GM19239 (cell line): ENCODE results near the gene DDX52.
"Not testable (repeated sequence)": the region's sequence is repeated elsewhere in the genome, so short reads cannot be mapped to it uniquely, and the experiment has no call there.

Source experiments
- DNase-seq: peaks from one replicate; pipeline ENCODE4 v3.0.0; 2011; ENCODE audit warnings: low spot score; ENCODE audit not compliant: insufficient read length
- FAIRE-seq: peaks from 2 replicates; lab custom pipeline; 2011; peaks lifted over from hg19 to GRCh38; lab: Jason Lieb, UNC

The DDX52 gene, protein sequence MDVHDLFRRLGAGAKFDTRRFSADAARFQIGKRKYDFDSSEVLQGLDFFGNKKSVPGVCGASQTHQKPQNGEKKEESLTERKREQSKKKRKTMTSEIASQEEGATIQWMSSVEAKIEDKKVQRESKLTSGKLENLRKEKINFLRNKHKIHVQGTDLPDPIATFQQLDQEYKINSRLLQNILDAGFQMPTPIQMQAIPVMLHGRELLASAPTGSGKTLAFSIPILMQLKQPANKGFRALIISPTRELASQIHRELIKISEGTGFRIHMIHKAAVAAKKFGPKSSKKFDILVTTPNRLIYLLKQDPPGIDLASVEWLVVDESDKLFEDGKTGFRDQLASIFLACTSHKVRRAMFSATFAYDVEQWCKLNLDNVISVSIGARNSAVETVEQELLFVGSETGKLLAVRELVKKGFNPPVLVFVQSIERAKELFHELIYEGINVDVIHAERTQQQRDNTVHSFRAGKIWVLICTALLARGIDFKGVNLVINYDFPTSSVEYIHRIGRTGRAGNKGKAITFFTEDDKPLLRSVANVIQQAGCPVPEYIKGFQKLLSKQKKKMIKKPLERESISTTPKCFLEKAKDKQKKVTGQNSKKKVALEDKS

GRCh38 chr17:37643118-37643766, at the start of gene DDX52:
Gene DDX52 (minus strand): TSS chr17:37643446. CDS start chr17:37643420, 26 bp downstream.
- FAIRE-seq (no peak), DNase-seq (peak; percentile 75)

GRCh38 chr17:37691807-37692206, 48.6 kb upstream of the DDX52 start:
- FAIRE-seq, result no peak
- no peak for DNase-seq

- DNase-seq (no peak), FAIRE-seq (no peak)
These were observed 46.1 kb upstream of the DDX52 start for GRCh38 chr17:37689317-37689716.

- DNase-seq (no peak), FAIRE-seq (no peak)
These were observed 40.3 kb upstream of the DDX52 start for GRCh38 chr17:37683454-37683984.

GRCh38 chr17:37682007-37682406, 38.8 kb upstream of the DDX52 start:
- FAIRE-seq (no peak), DNase-seq (no peak)

GRCh38 chr17:37679995-37680394, 36.7 kb upstream of the DDX52 start:
- not testable (repeated sequence) for DNase-seq, FAIRE-seq

GRCh38 chr17:37678036-37678435, 34.8 kb upstream of the DDX52 start:
- DNase-seq, result no peak
- no peak for FAIRE-seq

GRCh38 chr17:37677021-37677420, 33.8 kb upstream of the DDX52 start:
- DNase-seq, result no peak
- FAIRE-seq, result no peak

GRCh38 chr17:37676115-37676925, 33.1 kb upstream of the DDX52 start:
- no peak for FAIRE-seq
- DNase-seq, result no peak

GRCh38 chr17:37674511-37674910, 31.3 kb upstream of the DDX52 start:
- no peak for DNase-seq
- FAIRE-seq, result no peak

GRCh38 chr17:37673386-37673785, 30.1 kb upstream of the DDX52 start:
- DNase-seq, result no peak
- FAIRE-seq, result no peak

GRCh38 chr17:37672548-37673078, 29.4 kb upstream of the DDX52 start:
- FAIRE-seq, result no peak
- no peak for DNase-seq

- no peak for FAIRE-seq
- no peak for DNase-seq
These were observed 28.7 kb upstream of the DDX52 start for GRCh38 chr17:37671824-37672547.

DNA sequence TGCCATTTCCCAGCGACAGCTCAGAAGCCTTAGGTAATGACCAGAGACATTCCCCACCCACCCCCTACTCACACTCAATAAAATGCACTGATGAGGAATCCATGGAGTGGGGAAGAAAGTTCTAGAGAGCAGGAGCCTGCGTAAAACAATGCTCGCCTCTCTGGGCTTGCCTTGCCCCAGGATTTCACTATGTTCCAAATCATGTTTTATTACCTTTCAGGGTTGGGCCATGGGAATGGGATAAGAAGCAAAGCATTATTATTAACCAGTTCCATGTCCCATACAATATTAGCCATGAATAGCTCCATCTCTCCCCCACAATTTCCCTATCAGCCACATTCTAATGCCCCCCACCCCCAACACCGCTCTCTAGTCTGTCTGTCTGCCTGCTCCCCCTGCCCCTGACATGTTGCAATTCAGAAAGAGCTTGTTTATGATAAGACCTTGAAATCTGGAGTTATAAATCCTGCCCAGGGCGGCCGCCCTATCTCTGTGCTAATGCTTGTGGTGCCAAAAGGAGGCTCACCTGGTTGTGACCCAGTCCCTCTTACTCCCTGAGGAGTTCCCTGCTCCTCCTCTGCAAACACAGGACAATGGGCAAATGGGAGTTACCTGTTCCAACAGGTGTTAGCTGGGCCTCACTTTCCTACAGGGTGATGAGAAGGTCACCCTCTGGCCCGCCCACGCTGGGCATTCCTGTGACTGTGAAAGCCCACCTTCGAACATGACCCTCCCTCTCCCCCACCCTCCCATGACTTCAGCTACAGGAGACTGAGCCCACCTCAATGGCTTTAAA, 28.0 kb upstream of the DDX52 start:
- DNase-seq (no peak), FAIRE-seq (no peak)

GRCh38 chr17:37667039-37667438, 23.8 kb upstream of the DDX52 start:
- FAIRE-seq (no peak), DNase-seq (no peak)

GRCh38 chr17:37664214-37664613, 21.0 kb upstream of the DDX52 start:
- FAIRE-seq (no peak), DNase-seq (no peak)

GRCh38 chr17:37662353-37662752, 19.1 kb upstream of the DDX52 start:
- FAIRE-seq (no peak), DNase-seq (no peak)

- DNase-seq (no peak), FAIRE-seq (no peak)
These were observed 18.3 kb upstream of the DDX52 start for GRCh38 chr17:37661400-37662014.
